ENCODE data around the gene GMDS. TPM values are rescaled to one million over a fixed set of nuclear protein-coding genes. Genes with fewer than 3 reads are reported as not detected.

GMDS gene
- polyA plus RNA-seq, 1 donor (not counting 4 experiments of a cell fraction or from before 2014, with no cell fraction given), result 22.1 TPM

GRCh38 chr6:2073476-2073875 lies 171.9 kb downstream of the GMDS start:
- dilution Hi-C loops (cut with MboI; ENCODE audit: extremely low pct_ligation_motif_present, low sequenced_read_pairs), result no loop called here
- no peaks in the 10 kb centered on the region for H3K9me3 ChIP-seq (ENCODE audit: control insufficient read depth, low read depth, low read length)
- FAIRE-seq (no peak), DNase-seq (ENCODE audit: low read depth, low spot score) (no peak)
- no peaks in the 10 kb centered on the region for H3K27me3 ChIP-seq (ENCODE audit: control insufficient read depth, extremely low read depth, insufficient read depth, low read length)
- no peak overlapping the region for H3K4me3 ChIP-seq (ENCODE audit: control insufficient read depth in 2 of 3, extremely low read depth in 1 of 3, insufficient read depth in 2 of 3, low read depth in 1 of 3, low read length in 3 of 3)
- no peaks in the 10 kb centered on the region for H3K4me1 ChIP-seq (ENCODE audit: control insufficient read depth, extremely low read depth, insufficient read depth, low read length)
- H2AFZ ChIP-seq (ENCODE audit: control insufficient read depth, low read length), result no peak overlapping the region
- no peaks in the 10 kb centered on the region for H4K20me1 ChIP-seq (ENCODE audit: control insufficient read depth, extremely low read depth, insufficient read depth, low read length)
- no peak for TF ChIP-seq EZH2 (IDR thresholded peaks at IDR 0.05; ENCODE audit: low read length)
- TF ChIP-seq CTCF (optimal IDR thresholded peaks at IDR 0.05 in 1 of 3, IDR thresholded peaks at IDR 0.05 in 1 of 3, conservative IDR thresholded peaks at IDR 0.05 in 1 of 3; ENCODE audit: extremely low read depth in 1 of 3, insufficient read depth in 2 of 3, low read length in 3 of 3), result no peak
- no peaks in the 10 kb centered on the region for H3K36me3 ChIP-seq (ENCODE audit: control insufficient read depth in 2 of 2, extremely low read depth in 1 of 2, insufficient read depth in 2 of 2, low read length in 2 of 2)
- H3K9ac ChIP-seq (ENCODE audit: control insufficient read depth, extremely low read depth, insufficient read depth, low read length), result no peak overlapping the region
- no peak overlapping the region for H3K27ac ChIP-seq (ENCODE audit: control insufficient read depth, insufficient read depth, low read length)
- H3K4me2 ChIP-seq (ENCODE audit: control insufficient read depth, extremely low read depth, insufficient read depth, low read depth, low read length), result no peak overlapping the region
- no peaks in the 10 kb centered on the region for H3K9me1 ChIP-seq (ENCODE audit: control insufficient read depth, extremely low read depth, insufficient read depth, low read length)
- no peaks in the 10 kb centered on the region for H3K79me2 ChIP-seq (ENCODE audit: control insufficient read depth, insufficient read depth, low read length)

GRCh38 chr6:2072453-2072852 lies 173.0 kb downstream of the GMDS start:
- H3K9me3 ChIP-seq (ENCODE audit: control insufficient read depth, low read depth, low read length), result no peaks in the 10 kb centered on the region
- no peaks in the 10 kb centered on the region for H3K9me1 ChIP-seq (ENCODE audit: control insufficient read depth, extremely low read depth, insufficient read depth, low read length)
- H4K20me1 ChIP-seq (ENCODE audit: control insufficient read depth, extremely low read depth, insufficient read depth, low read length), result no peaks in the 10 kb centered on the region
- FAIRE-seq (no peak), DNase-seq (ENCODE audit: low read depth, low spot score) (no peak)
- H3K27me3 ChIP-seq (ENCODE audit: control insufficient read depth, extremely low read depth, insufficient read depth, low read length), result no peaks in the 10 kb centered on the region
- H3K4me2 ChIP-seq (ENCODE audit: control insufficient read depth, extremely low read depth, insufficient read depth, low read depth, low read length), result no peak overlapping the region
- H3K4me3 ChIP-seq (ENCODE audit: control insufficient read depth in 2 of 3, extremely low read depth in 1 of 3, insufficient read depth in 2 of 3, low read depth in 1 of 3, low read length in 3 of 3), result no peak overlapping the region
- dilution Hi-C loops (cut with MboI; ENCODE audit: extremely low pct_ligation_motif_present, low sequenced_read_pairs), result no loop called here
- H3K4me1 ChIP-seq (ENCODE audit: control insufficient read depth, extremely low read depth, insufficient read depth, low read length), result no peaks in the 10 kb centered on the region
- no peaks in the 10 kb centered on the region for H3K36me3 ChIP-seq (ENCODE audit: control insufficient read depth in 2 of 2, extremely low read depth in 1 of 2, insufficient read depth in 2 of 2, low read length in 2 of 2)
- H3K79me2 ChIP-seq (ENCODE audit: control insufficient read depth, insufficient read depth, low read length), result no peaks in the 10 kb centered on the region
- no peak overlapping the region for H3K27ac ChIP-seq (ENCODE audit: control insufficient read depth, insufficient read depth, low read length)
- H2AFZ ChIP-seq (ENCODE audit: control insufficient read depth, low read length), result no peak overlapping the region
- H3K9ac ChIP-seq (ENCODE audit: control insufficient read depth, extremely low read depth, insufficient read depth, low read length), result no peak overlapping the region
- TF ChIP-seq EZH2 (IDR thresholded peaks at IDR 0.05; ENCODE audit: low read length) (no peak), CTCF (optimal IDR thresholded peaks at IDR 0.05 in 1 of 3, IDR thresholded peaks at IDR 0.05 in 1 of 3, conservative IDR thresholded peaks at IDR 0.05 in 1 of 3; ENCODE audit: extremely low read depth in 1 of 3, insufficient read depth in 2 of 3, low read length in 3 of 3) (no peak)

All from keratinocyte (primary cell).